ENCODE measurements around the gene RPL27. TPM values are rescaled to one million over a fixed set of nuclear protein-coding genes. Genes with fewer than 3 reads are reported as not detected.
A peak's percentile ranks its signal among the peaks of the same experiment; 100 is the strongest.

Gene RPL27
- total and polyA plus RNA-seq, 2 of the 8 experiments (the other 6 are each of a cell fraction or from before 2014, with no cell fraction given), result 1,415 to 3,779 TPM

DNA sequence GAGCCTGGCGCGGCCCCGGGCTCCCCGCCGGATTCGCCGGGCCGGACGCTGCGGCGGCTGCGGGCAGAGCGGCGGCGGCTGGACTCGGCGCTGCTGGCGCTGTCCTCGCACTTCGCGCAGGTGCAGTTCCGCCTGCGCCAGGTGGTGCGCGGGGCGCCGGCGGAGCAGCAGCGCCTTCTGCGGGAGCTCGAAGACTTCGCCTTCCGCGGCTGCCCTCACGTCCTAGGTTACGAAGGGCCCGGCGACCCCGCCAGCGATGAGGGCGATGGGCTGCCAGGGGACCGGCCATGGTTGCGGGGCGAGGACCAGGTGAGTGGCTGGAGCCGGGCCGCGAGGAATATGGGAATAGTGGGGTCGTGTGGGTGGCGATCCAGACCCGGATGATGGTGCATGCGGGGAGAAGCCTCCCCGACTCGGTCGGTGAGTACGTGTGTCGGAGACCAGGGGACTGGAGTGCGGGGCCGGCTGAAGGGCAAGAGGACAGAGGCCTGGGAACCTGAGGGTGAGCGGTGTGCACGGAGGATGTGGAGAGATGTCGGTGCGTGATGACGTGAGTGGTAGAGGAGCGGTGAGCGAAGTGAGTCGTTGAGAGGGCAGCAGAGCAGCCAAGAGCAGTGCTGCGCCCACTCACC lies 17.3 kb upstream of the RPL27 start:
- FAIRE-seq, result no peak
- Histone ChIP-seq H2AFZ (ENCODE audit: low read length) (peak overlapping the region; percentile 61; the same call in 1 of the 2 replicates), H3K4ac (replicated peaks; ENCODE audit: insufficient read length, low read depth, low read length) (no peak overlapping the region), H3K4me1 (replicated peaks in 1 of 4; ENCODE audit: control insufficient read depth in 3 of 4, insufficient read depth in 4 of 4, low read length in 3 of 4) (peaks cover 3 to 16% (median 4%) of the 10 kb centered on the region in 4 experiments; a peak in 5 of 7 replicates), H2BK5ac (ENCODE audit: low read depth, low read length) (no peak overlapping the region; the same call in 1 of the 2 replicates), H4K8ac (ENCODE audit: extremely low read depth, insufficient read depth, low read length) (peak overlapping the region; percentile 64; the same call in 1 of the 2 replicates), H2AK5ac (ENCODE audit: low read depth, low read length) (0 out of 2 replicates have a peak overlapping the region, but pooled peaks have one; percentile 24), H2BK20ac (ENCODE audit: low read length) (no peak overlapping the region), H3K9ac (replicated peaks in 1 of 4; ENCODE audit: extremely low read depth in 1 of 4, low read depth in 3 of 4, low read length in 3 of 4) (peak overlapping the region; percentile 74 to 85 (median 78)), H3K18ac (ENCODE audit: extremely low read depth, low read length) (no peak overlapping the region; the same call in 1 of the 2 replicates), H3K14ac (ENCODE audit: insufficient read length) (no peak overlapping the region), H4K20me1 (replicated peaks in 1 of 2; ENCODE audit: control insufficient read depth in 1 of 2, insufficient read depth in 2 of 2, low read length in 2 of 2) (peaks cover 0 to 3% of the 10 kb centered on the region in 2 experiments), H3K23me2 (ENCODE audit: low read depth, low read length) (peaks cover 10% of the 10 kb centered on the region), H3K27me3 (replicated peaks in 1 of 4; ENCODE audit: control insufficient read depth in 3 of 4, extremely low read depth in 1 of 4, insufficient read depth in 3 of 4, low read length in 3 of 4) (no peaks in the 10 kb centered on the region), H2BK120ac (replicated peaks; ENCODE audit: low read depth, low read length) (no peak overlapping the region), H3K4me3 (ENCODE audit: extremely low read depth in 1 of 4, insufficient read depth in 2 of 4, low read depth in 3 of 4, low read length in 4 of 4) (peak overlapping the region; percentile 72 to 96 (median 89)), H2BK15ac (ENCODE audit: low read length) (no peak overlapping the region), H3K56ac (replicated peaks; ENCODE audit: insufficient read length, low read depth, low read length) (peak overlapping the region; percentile 49), H3K27ac (ENCODE audit: low read depth, low read length) (peak overlapping the region; percentile 57; the same call in 1 of the 2 replicates), H3K79me2 (ENCODE audit: control insufficient read depth in 1 of 2, insufficient read depth in 2 of 2, low read length in 2 of 2) (peaks cover 0 to 17% of the 10 kb centered on the region in 2 experiments; a peak in 3 of 4 replicates), H3K23ac (ENCODE audit: insufficient read length) (no peak overlapping the region), H3K4me2 (ENCODE audit: insufficient read depth in 1 of 2, low read depth in 2 of 2, low read length in 2 of 2) (peak overlapping the region; percentile 93 to 96), H4K91ac (replicated peaks; ENCODE audit: insufficient read length, low read length) (no peak overlapping the region), H3K79me1 (ENCODE audit: low read depth, low read length) (peaks cover 6% of the 10 kb centered on the region; the same call in 1 of the 2 replicates), H4K5ac (ENCODE audit: insufficient read length, low read depth, low read length) (peak overlapping the region; percentile 41), H3K9me3 (ENCODE audit: insufficient read depth in 2 of 2, low read depth in 1 of 2, low read length in 1 of 2) (no peaks in the 10 kb centered on the region), H3K36me3 (ENCODE audit: control insufficient read depth in 2 of 4, insufficient read depth in 4 of 4, low read length in 3 of 4) (peaks cover 0 to 2% (median 1%) of the 10 kb centered on the region in 4 experiments; a peak in 2 of 8 replicates), H2BK12ac (ENCODE audit: low read depth, low read length) (no peak overlapping the region)
- ChIA-PET POLR2A (ENCODE audit: partially characterized antibody) (interaction anchor here (1.0 to 4.6 kb wide), 4 partner anchors 10 to 39 kb away, joined by 3 to 45 read pairs (median 7); partner anchors contain the start of gene RPL27), CTCF (ENCODE audit: partially characterized antibody) (interaction anchor here (1.0 kb wide), 1 partner anchor 137 kb away, joined by 4 read pairs; the partner anchor contains the start of gene AOC2)
- WGBS, 2 experiments (ENCODE audit: extremely low coverage in 1 of 2, insufficient coverage in 1 of 2, insufficient read length in 1 of 2, insufficient replicate concordance in 2 of 2, low coverage in 1 of 2, low lambda C conversion rate in 2 of 2, missing lambda C conversion rate in 1 of 2), result 2% methylated on average over 58 of the region's 67 CpGs; no CpG with 5 or more reads in 1 of the 2 experiments
- DNase-seq (ENCODE audit: low read depth in 1 of 2, low spot score in 2 of 2), result peak in 1 of 2 experiments; percentile 65
- TF ChIP-seq SUZ12 (IDR thresholded peaks at IDR 0.05; ENCODE audit: low read length), result no peak
- TF ChIP-seq ZNF274 (IDR thresholded peaks at IDR 0.05; ENCODE audit: borderline replicate concordance, extremely low read depth, low read length), result no peak
- TF ChIP-seq, protein P1, sequence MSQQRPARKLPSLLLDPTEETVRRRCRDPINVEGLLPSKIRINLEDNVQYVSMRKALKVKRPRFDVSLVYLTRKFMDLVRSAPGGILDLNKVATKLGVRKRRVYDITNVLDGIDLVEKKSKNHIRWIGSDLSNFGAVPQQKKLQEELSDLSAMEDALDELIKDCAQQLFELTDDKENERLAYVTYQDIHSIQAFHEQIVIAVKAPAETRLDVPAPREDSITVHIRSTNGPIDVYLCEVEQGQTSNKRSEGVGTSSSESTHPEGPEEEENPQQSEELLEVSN (IDR thresholded peaks at IDR 0.05), result peak; percentile 80
- TF ChIP-seq SP4 (IDR thresholded peaks at IDR 0.05; ENCODE audit: low read length), result no peak
- TF ChIP-seq MAFK (IDR thresholded peaks at IDR 0.05; ENCODE audit: low read depth, low read length), result no peak
- no peak for TF ChIP-seq RXRA (IDR thresholded peaks at IDR 0.05; ENCODE audit: insufficient read depth, low read depth, low read length)
- no peak; the same call in 1 of the 2 replicates for TF ChIP-seq POLR2AphosphoS5 (IDR thresholded peaks at IDR 0.05; ENCODE audit: low read depth, low read length)
- TF ChIP-seq, protein P2, sequence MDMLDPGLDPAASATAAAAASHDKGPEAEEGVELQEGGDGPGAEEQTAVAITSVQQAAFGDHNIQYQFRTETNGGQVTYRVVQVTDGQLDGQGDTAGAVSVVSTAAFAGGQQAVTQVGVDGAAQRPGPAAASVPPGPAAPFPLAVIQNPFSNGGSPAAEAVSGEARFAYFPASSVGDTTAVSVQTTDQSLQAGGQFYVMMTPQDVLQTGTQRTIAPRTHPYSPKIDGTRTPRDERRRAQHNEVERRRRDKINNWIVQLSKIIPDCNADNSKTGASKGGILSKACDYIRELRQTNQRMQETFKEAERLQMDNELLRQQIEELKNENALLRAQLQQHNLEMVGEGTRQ (IDR thresholded peaks at IDR 0.05; ENCODE audit: low read length), result no peak

All from H1 (cell line).